Ovary (tissue), 9 donors: ENCODE results near the gene S100A1. TPM values are rescaled to one million over a fixed set of nuclear protein-coding genes. Genes with fewer than 3 reads are reported as not detected.

Experiments
- DNase-seq, 5 donors: peaks; one replicate each; pipeline ENCODE4 v3.0.0-alpha.2; 2019 to 2020
- H3K27ac ChIP-seq, 2 donors: fragments of 200-600 bp; one replicate each; pipeline versions ENCODE4 v1.5.1 to v1.8.0; 2019 to 2022
- H3K27me3 ChIP-seq: fragments of 200-600 bp; one replicate; pipeline ENCODE4 v1.8.0; 2022
- H3K36me3 ChIP-seq: fragments of 200-600 bp; sonication (generic); one replicate; pipeline ENCODE4 v1.5.1; 2019
- H3K4me1 ChIP-seq: one replicate; pipeline ENCODE4 v1.8.1; 2013; ENCODE audit warnings: mild to moderate bottlenecking, moderate library complexity; ENCODE audit not compliant: insufficient read depth
- H3K4me3 ChIP-seq: fragments of 200-600 bp; sonication (generic); one replicate; pipeline ENCODE4 v1.5.1; 2017
- H3K9me3 ChIP-seq, 2 donors: fragments of 200-600 bp in 1 of 2; sonication (generic) in 1 of 2; one replicate each; pipeline versions ENCODE4 v1.5.1 to v1.8.1; 2013 to 2019; ENCODE audit warnings: mild to moderate bottlenecking in 1 of 2, moderate library complexity in 1 of 2
- EP300 ChIP-seq: sonication (generic); formaldehyde crosslinking; IDR thresholded peaks from one replicate; pipeline ENCODE4 v1.6.1; 2017; ENCODE audit warnings: antibody characterized with exemption
- POLR2A ChIP-seq: fragments of 450-650 bp; IDR thresholded peaks from one replicate; pipeline ENCODE4 v1.6.1; 2017; ENCODE audit warnings: antibody characterized with exemption, mild to moderate bottlenecking, moderate library complexity
- WGBS, 3 donors: extraction: QIAGEN DNeasy Blood & Tissue Kit in 1 of 3; methylation state at CpG; one replicate each; pipeline versions ENCODE4 v1.1.5 to v1.1.7; 2013 to 2017; 5-methylcytosine and 5-hydroxymethylcytosine counted together
- intact Hi-C, 4 donors: fragments of 100-400 bp; cut with DNase I; formaldehyde crosslinking; loops; one replicate each; pipeline versions ENCODE4 v1.11.0 to v1.15.1; 2022 to 2023
- polyA plus RNA-seq, 2 donors: library from polyadenylated mRNA; stranded (reverse); fragments of 200-250 nt in 1 of 2; fragments of 350-450 nt in 1 of 2; fragmentation: Illumina TruSeq in 1 of 2; extraction: RNeasy Lipid Tissue Mini Kit (QIAGEN cat#74804) in 1 of 2; gene quantifications; one replicate each; pipeline ENCODE4 v1.2.3, GENCODE V29; 2013 to 2014
- total RNA-seq, 7 donors: library from RNA; depleted of rRNA in 2 of 7; stranded (reverse); fragments of >200 nt in 2 of 7; fragmentation: NEBNext Ultra II Directional in 3 of 7; extraction: Animal tissue kit (Norgen Biotek cat#: 25700) in 3 of 7; gene quantifications; one replicate each; pipeline versions ENCODE4 v1.1.0 to v1.2.4, GENCODE V29; 2016 to 2023
- TF ChIP-seq, protein P1 (sequence below), 3 donors: fragments of 450-650 bp in 2 of 3; fragments of 200-600 bp in 1 of 3; IDR thresholded peaks; one replicate each; pipeline versions ENCODE4 v1.5.1 to v1.8.0; 2016 to 2022; ENCODE audit warnings: antibody characterized with exemption in 3 of 3, mild to moderate bottlenecking in 1 of 3
- donor health status: DM: no; HTN: no; CAD: no; lungs with moderate emphysema.
- donor health status: DM: no; HTN: no; CAD: no.
- donor health status: Bipolar disorder and iron deficiency.
- donor health status: DM: yes; HTN: yes; CAD: no.
- donor health status: DM: no; HTN: no; CAD: no.
- donor health status: DM: yes; HTN: yes; CAD: no.

Gene S100A1
- total and polyA plus RNA-seq, 9 donors, result 0.91 to 77.2 (median 1.3) TPM; not detected in 1

DNA sequence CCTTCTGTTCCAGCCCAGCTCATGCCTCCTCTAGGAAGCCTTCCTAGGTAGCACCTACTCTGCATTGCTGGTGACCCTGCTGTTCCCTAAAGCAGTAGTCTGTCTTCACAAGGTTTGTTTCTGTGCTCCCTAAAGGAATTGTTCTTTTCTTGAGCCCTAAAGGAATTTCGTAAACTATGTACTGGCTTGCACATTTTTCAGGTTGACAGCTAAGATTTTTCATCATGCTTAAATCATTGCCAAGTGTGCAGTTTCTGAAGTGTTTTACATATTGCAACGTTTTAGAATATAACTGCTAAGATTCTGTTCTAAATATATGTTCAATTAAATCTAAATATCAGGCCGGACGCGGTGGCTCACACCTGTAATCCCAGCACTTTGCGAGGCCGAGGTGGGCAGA lies 28.4 kb upstream of the S100A1 start:
- H3K27me3 ChIP-seq, result no peaks in the 10 kb centered on the region
- 86 to 89% (median 88%) methylated on average over 7 of the region's 7 CpGs for WGBS, 3 donors
- no peak overlapping the region for H3K27ac ChIP-seq
- no peaks in the 10 kb centered on the region for H3K9me3 ChIP-seq
- intact Hi-C loops, result no loop called here
- H3K4me1 ChIP-seq, result peaks cover 3% of the 10 kb centered on the region
- DNase-seq, result no peak
- H3K36me3 ChIP-seq, result no peaks in the 10 kb centered on the region
- no peak overlapping the region for H3K4me3 ChIP-seq
- TF ChIP-seq, protein P1, sequence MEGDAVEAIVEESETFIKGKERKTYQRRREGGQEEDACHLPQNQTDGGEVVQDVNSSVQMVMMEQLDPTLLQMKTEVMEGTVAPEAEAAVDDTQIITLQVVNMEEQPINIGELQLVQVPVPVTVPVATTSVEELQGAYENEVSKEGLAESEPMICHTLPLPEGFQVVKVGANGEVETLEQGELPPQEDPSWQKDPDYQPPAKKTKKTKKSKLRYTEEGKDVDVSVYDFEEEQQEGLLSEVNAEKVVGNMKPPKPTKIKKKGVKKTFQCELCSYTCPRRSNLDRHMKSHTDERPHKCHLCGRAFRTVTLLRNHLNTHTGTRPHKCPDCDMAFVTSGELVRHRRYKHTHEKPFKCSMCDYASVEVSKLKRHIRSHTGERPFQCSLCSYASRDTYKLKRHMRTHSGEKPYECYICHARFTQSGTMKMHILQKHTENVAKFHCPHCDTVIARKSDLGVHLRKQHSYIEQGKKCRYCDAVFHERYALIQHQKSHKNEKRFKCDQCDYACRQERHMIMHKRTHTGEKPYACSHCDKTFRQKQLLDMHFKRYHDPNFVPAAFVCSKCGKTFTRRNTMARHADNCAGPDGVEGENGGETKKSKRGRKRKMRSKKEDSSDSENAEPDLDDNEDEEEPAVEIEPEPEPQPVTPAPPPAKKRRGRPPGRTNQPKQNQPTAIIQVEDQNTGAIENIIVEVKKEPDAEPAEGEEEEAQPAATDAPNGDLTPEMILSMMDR (IDR thresholded peaks at IDR 0.05), result no peak
- TF ChIP-seq POLR2A, result no peak
- no peak for TF ChIP-seq EP300

DNA sequence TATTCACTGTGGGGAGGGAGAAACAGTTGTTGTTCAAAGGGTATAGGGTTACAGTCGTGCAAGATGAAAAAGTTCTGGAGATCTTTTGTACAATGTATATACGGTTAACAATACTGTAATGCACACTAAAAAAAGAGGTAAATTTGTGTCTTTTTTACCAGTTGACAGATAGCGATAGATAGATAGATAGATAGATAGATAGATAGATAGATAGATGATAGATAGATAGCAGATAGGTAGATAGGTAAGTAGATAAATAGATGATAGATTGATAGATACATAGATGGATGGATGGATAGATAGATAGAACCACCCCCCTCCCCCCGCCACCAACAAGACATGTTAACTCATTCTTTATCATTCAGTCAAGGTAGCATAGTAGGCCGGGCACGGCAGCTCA lies 25.5 kb upstream of the S100A1 start:
- Histone ChIP-seq H3K36me3 (no peaks in the 10 kb centered on the region), H3K27me3 (no peaks in the 10 kb centered on the region), H3K9me3 (no peaks in the 10 kb centered on the region), H3K27ac (no peak overlapping the region), H3K4me1 (peaks cover 3% of the 10 kb centered on the region), H3K4me3 (no peak overlapping the region)
- intact Hi-C loops, result no loop called here
- WGBS, 3 donors, result 88 to 90% (median 89%) methylated on average over 6 of the region's 6 CpGs
- TF ChIP-seq POLR2A (no peak), EP300 (no peak)
- TF ChIP-seq, protein P1 (IDR thresholded peaks at IDR 0.05), result no peak
- no peak for DNase-seq

GRCh38 chr1:153606194-153606593 lies 22.0 kb upstream of the S100A1 start:
- Histone ChIP-seq H3K4me3 (no peak overlapping the region), H3K27me3 (no peaks in the 10 kb centered on the region), H3K4me1 (peaks cover 29% of the 10 kb centered on the region), H3K36me3 (no peaks in the 10 kb centered on the region), H3K27ac (no peak overlapping the region), H3K9me3 (no peaks in the 10 kb centered on the region)
- intact Hi-C loops, result no loop called here
- 89 to 94% (median 93%) methylated on average over 11 of the region's 11 CpGs for WGBS, 3 donors
- no peak for DNase-seq
- TF ChIP-seq POLR2A (no peak), EP300 (no peak)
- TF ChIP-seq, protein P1 (IDR thresholded peaks at IDR 0.05), result no peak

GRCh38 chr1:153607381-153607780 lies 20.9 kb upstream of the S100A1 start:
- intact Hi-C loops, result no loop called here
- DNase-seq, result no peak
- TF ChIP-seq, protein P1 (IDR thresholded peaks at IDR 0.05), result no peak
- no peak for TF ChIP-seq POLR2A
- Histone ChIP-seq H3K27me3 (no peaks in the 10 kb centered on the region), H3K27ac (no peak overlapping the region), H3K9me3 (no peaks in the 10 kb centered on the region), H3K36me3 (no peaks in the 10 kb centered on the region), H3K4me3 (peak overlapping the region; percentile 24), H3K4me1 (peaks cover 29% of the 10 kb centered on the region)
- 86 to 92% (median 91%) methylated on average over 8 of the region's 8 CpGs for WGBS, 3 donors
